HG03342 (cell line): ENCODE data around the gene ZSWIM1.
A peak's percentile ranks its signal among the peaks of the same experiment; 100 is the strongest.

Experiments
- ATAC-seq: cut with Tn5 transposase; IDR thresholded peaks from one replicate; pipeline ENCODE4 v1.9.1; 2021; ENCODE audit warnings: mild to moderate bottlenecking, moderate library complexity; ENCODE audit not compliant: unreplicated experiment

The ZSWIM1 gene

DNA sequence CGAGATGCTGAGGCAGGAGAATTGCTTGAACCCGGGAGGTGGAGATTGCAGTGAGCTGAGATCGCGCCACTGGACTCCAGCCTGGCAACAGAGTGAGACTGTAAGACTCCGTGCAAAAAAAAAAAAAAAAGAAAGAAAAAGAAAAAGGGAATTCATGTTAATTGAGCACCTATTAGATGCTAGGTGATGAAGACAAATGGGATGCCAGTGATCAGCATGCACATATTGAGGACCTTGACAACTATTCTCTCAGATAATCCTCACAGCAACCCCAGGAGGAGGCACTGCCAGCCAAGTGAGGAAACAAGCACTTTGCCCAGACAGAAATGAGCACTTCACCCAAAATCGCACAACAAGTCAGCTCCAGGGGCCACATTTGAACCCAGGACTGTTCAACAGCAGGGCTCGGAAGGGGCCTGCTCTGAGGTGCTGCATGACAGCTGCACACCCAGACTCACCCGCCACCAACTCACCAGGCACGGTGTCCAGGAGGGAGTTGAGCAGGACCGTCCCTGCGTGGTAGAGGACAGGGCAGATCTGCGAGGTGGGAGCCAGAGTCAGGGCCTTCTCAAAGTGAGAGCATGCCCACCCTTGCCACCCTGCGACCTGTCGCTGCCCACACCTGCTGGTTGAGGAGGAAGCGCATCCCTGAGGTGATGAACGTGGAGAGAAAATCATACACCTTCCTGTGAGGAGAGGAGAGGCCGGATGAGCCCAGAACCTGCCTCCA is 26.4 kb downstream of the ZSWIM1 start:
- no peak for ATAC-seq

GRCh38 chr20:45908084-45908483 is 27.1 kb downstream of the ZSWIM1 start:
- ATAC-seq: no peak

DNA sequence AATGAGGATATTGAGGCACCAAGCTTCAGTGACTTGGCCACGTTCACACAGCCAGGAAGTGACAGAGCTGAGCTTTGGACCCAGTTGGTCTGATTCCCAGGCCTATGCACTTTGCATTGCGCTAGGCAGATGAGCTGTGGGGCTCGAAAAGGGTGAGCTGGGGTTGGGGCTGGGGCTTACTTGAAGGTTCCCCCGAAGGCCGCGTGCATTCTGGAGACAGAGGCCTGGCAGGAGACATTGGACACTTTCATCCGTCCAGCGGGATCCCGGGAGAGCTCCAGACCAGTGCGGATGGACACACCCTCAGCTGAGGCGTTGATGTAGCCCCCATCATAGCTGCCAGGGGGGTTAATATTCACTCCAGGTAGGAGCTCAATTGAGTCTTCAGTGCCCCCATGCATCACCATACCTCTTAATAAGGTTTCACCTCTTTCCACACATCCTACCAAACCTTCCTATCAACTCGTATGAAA is 28.3 kb downstream of the ZSWIM1 start:
- ATAC-seq: no peak

- no peak for ATAC-seq
These were observed 29.0 kb downstream of the ZSWIM1 start for GRCh38 chr20:45909817-45910669.

DNA sequence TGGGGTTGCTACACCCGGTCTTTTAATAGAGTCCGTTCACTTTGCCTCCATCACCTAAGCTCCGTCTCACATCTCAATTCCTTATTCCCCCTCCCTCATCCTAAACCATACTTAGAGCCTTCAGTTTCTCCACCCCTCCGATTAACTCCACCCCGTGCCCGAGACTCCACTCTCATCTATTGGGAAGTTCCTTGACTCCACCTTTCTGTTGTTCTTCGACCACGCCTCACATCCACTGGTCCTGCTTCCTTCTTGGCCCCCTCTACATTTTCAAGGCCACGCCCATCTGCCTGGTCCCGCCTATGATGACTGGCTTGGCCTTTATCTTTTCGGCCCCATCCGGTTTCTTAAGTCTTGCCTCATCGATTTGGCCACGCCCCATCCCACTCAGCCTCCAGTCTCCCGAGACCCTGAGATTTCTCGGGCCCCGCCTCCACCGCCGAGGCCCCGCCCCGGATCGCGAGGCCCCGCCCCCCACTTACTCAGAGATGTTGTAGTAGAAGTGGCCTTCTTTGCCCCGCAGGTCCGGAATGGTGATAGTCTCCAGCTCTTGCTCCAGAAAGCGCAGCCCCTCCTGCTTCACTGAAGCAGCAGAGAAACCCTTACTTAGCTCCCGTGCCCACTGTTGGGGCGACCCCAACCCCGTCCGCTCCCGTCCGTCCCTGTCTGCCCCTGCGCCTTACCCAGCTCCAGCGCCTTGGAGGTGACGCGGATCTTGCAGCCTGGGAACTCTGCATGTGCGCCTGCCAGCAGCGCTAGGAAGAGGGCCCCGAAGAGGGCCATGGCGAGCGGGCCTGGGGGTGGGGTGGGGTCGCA is 29.9 kb downstream of the ZSWIM1 start:
- ATAC-seq: peak; percentile 92

GRCh38 chr20:45911486-45912343 is 30.7 kb downstream of the ZSWIM1 start, which contains the start of gene PLTP:
TSS of gene PLTP (minus strand) at chr20:45912155. CDS start at chr20:45911452, 703 bp downstream.
- no peak for ATAC-seq

DNA sequence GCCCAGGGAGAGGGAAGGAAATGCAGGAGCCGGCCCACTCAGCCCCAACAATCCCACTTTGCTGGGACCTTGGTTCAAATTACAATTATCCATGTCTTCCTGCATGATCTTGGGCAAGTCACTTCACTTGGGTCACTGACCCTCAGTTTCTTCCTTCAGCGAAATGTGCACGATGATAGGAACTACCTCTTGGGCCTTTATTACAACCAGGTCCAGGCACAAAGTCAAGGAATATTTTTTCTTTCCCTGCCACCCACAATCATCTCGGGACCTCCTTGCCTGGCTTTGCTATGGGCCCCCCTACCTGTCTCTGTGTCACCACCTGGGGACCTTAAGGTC is 31.3 kb downstream of the ZSWIM1 start:
- no peak for ATAC-seq

DNA sequence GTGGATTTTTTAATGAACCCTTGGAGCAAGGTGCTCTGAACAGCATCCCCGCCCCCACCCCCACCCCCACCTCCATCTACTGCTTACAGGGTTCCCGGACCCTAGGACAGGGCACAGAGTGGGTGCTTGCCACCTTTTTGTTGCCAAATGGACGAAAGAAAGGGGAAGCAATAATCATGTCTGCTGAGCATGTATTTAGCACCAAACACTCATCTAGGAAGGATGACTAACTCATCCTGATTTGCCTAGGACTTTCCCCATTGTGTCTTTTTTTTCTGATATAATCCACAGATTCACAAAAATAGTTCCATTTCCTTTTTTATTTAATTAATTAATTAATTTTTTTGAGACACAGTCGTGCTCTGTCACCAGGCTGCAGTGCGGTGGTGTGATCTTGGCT is 32.1 kb downstream of the ZSWIM1 start:
- ATAC-seq: no peak

GRCh38 chr20:45917790-45918141 is 36.7 kb downstream of the ZSWIM1 start:
- ATAC-seq: no peak

- no peak for ATAC-seq
These were observed 37.2 kb downstream of the ZSWIM1 start for GRCh38 chr20:45918182-45918737.

GRCh38 chr20:45918779-45919537 is 37.9 kb downstream of the ZSWIM1 start:
- ATAC-seq: no peak

DNA sequence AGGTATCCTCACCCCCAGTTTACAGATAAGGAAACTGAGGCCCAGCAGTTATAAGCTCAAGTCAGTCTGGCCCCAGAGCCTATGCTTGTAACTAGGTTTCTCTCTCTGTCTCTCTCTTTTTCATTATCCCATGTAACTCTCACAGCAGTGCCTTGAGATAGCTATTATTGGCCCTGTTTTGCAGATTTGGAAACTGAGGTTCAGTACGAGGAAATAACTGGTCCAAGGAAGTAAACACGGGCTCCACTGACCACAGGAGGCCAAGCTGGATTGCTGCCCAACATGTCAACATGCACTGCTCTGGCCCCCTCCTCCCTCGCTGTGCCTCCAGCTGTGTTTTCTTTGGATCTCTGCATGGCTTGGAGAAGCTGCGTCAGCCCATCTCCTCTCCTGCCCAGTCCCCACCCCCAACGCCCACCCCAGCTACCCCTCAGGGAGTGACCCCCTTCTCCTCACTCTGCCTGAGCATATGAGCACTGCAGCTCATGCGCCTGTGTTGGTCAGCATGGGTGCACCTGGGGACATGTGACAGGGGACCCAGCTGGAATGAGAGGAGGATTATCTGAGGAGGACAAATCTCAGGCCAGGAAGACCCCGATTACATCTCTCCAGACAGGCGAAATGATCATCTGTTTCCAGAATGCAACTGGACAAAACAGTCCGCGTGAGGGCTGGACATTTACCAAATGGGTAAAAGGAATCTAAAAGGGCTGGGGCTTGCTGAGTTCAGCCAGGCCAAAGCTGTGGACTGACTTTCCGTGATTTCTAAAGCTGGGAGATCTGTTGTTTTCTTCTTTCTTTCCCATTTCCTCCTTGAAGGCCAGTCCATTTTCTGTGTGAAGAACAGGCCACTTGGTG is 38.7 kb downstream of the ZSWIM1 start:
- ATAC-seq: no peak

DNA sequence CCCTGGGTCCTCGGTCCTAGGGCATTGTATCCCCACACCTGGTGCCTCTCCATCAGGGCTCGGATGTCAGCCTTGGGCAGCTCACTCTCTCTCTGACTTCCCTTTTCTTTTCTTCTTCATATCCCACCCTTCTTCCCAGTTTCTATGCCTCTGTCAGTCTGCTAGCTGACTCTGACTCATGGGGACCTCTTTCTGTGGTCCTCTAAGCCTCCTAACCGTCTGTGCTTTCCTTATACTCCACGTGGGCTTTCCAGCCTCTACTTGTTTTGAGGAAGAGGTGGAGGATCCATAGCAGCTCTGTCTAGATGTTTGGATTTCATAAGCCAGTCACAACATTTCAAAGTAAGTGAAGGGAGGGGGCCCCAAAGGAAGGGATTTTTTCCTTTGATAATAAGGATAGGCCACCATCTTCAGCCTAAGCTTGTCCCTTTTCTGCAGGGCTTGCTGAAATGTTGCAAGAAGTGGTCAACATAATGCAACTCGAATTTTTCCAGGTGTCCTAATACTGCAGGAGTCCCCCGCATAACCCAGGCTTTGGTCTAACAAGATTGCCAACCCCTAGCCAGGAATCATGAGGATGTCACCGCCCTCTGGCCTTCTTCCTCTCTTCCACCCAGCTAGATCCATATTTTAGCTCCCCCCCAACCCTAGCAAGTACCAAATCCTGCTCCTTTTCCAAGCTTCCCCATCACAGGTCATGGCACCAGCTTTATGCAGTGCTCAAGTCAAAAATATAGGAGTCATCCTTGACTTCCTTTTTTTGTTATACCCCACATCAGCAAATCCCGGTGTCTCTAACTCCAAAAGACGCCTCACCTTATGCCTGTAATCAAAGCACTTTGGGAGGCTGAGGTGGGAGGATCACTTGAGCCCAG is 39.7 kb downstream of the ZSWIM1 start:
- no peak for ATAC-seq

DNA sequence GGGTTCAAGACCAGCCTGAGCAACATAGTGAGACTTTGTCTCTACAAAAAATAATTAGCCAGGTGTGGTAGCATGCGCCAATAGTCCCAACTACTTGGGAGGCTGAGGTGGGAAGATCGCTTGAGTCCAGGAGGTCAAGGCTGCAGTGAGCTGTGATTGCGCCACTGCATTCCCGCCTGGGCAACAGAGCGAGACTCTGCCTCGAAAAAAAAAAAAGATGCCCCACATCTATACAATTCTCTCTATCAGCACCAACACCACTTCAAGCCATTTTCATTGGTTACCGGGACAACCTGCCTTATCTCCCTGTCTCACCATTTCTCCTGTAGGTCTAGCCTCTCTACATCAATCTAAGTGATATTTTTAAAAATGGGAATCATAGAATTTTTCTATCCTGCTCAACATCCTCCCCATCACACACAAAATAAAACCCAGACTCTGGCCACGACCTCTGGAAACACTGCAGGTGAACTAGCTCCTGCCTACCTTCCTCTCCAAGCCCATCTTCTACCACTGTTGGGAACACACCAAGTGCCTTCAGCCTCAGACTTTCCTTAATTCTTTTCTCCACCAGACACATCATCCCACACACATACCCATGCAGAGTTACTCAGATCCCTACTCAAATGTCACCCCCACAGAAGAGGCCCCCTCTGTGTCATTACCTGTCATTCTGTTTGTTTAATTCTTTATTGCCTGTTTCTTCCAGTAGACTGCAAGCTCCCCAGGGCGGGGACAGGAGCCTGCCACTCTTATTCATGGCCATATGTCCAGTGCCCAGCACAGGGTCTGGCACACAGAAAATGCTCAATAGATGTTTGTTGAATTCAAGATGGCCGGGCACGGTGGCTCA is 40.5 kb downstream of the ZSWIM1 start:
- no peak for ATAC-seq

- no peak for ATAC-seq
These were observed 43.6 kb downstream of the ZSWIM1 start for GRCh38 chr20:45924391-45925261.
